ENCODE data around the gene PCDH9. TPM values are rescaled to one million over a fixed set of nuclear protein-coding genes. Genes with fewer than 3 reads are reported as not detected.

The PCDH9 gene
- total and polyA plus RNA-seq, 10 of the 15 experiments (the other 5 are each of a cell fraction or from before 2014, with no cell fraction given): 0.02 to 2.3 (median 0.05) TPM; not detected in 1

GRCh38 chr13:67117010-67117550, 113.1 kb downstream of the PCDH9 start (continued):
- TF ChIP-seq EGR1 (IDR thresholded peaks at IDR 0.05; ENCODE audit: borderline replicate concordance in 1 of 2, low read depth in 2 of 2, low read length in 2 of 2): no peak
- no peak for TF ChIP-seq ASH2L (IDR thresholded peaks at IDR 0.05; ENCODE audit: borderline replicate concordance, low read depth)
- TF ChIP-seq IRF4 (IDR thresholded peaks at IDR 0.05; ENCODE audit: low read depth, low read length): no peak
- TF ChIP-seq TAF1 (IDR thresholded peaks at IDR 0.05; ENCODE audit: borderline replicate concordance, low read depth, low read length): no peak
- TF ChIP-seq SMAD1 (IDR thresholded peaks at IDR 0.05; ENCODE audit: low read depth, partially characterized antibody): no peak
- no peak for TF ChIP-seq CUX1 (IDR thresholded peaks at IDR 0.05; ENCODE audit: insufficient replicate concordance, low read depth, low read length)
- TF ChIP-seq RBBP5 (conservative IDR thresholded peaks at IDR 0.05): no peak

- ChIA-PET SMC1A (ENCODE audit: uncharacterized antibody, unreplicated experiment) (interaction anchor here (1.2 to 1.4 kb wide), 2 partner anchors 9 to 142 kb away, joined by 3 to 4 read pairs; no protein-coding TSS in a partner anchor), RAD21 (ENCODE audit: unreplicated experiment) (no interaction called here), POLR2A (no interaction called here), CTCF (interaction anchor here (1.3 kb wide), 1 partner anchor 9 kb away, joined by 3 read pairs; no protein-coding TSS in a partner anchor)
- H3K27me3 ChIP-seq (replicated peaks in 1 of 2; ENCODE audit: control insufficient read depth in 2 of 2, insufficient read depth in 2 of 2, low read length in 1 of 2): no peaks in the 10 kb centered on the region
- no peak for FAIRE-seq
- H3K79me2 ChIP-seq (ENCODE audit: control insufficient read depth, insufficient read depth, low read length): no peaks in the 10 kb centered on the region
- intact Hi-C loops (cut with micrococcal nuclease; ENCODE audit: unreplicated experiment): no loop called here
- BruUV-seq (replicated peaks): no TSS peak
- H3K9ac ChIP-seq (ENCODE audit: control insufficient read depth, insufficient read depth, low read length): no peak overlapping the region
- ATAC-seq: no peak
- 9% methylated on average over 2 of the region's 2 CpGs for WGBS (ENCODE audit: insufficient coverage, insufficient replicate concordance, low lambda C conversion rate, missing lambda C conversion rate)
- H3K27ac ChIP-seq (ENCODE audit: control insufficient read depth, insufficient read depth): no peak overlapping the region
- H3K4me2 ChIP-seq (ENCODE audit: control insufficient read depth, insufficient read depth): no peak overlapping the region
- H3K4me3 ChIP-seq: no peak overlapping the region
- in situ Hi-C loops (cut with MboI): no loop called here
- H3K9me3 ChIP-seq (replicated peaks; ENCODE audit: control insufficient read depth, insufficient read depth, low read length): no peaks in the 10 kb centered on the region
- no peak overlapping the region for H2AFZ ChIP-seq (ENCODE audit: control insufficient read depth, low read depth, low read length)
- no peak for TF ChIP-seq NBN (IDR thresholded peaks at IDR 0.05)
- no peak for DNase-seq (ENCODE audit: low read depth, low spot score)
- no peaks in the 10 kb centered on the region for H3K36me3 ChIP-seq (ENCODE audit: control insufficient read depth in 2 of 2, insufficient read depth in 2 of 2, low read length in 1 of 2)
- H3K4me1 ChIP-seq (ENCODE audit: control insufficient read depth, insufficient read depth, low read length): no peaks in the 10 kb centered on the region
- H4K20me1 ChIP-seq (ENCODE audit: control insufficient read depth, insufficient read depth): no peaks in the 10 kb centered on the region
Observed at GRCh38 chr13:67107979-67108378, 122.2 kb downstream of the PCDH9 start.
